ENCODE data around the gene SOD2. TPM values are rescaled to one million over a fixed set of nuclear protein-coding genes. Genes with fewer than 3 reads are reported as not detected.

Gene SOD2
- total RNA-seq, 1 experiment from 2014 or later: 69.5 TPM

- no peak overlapping the region for H2AFZ ChIP-seq (ENCODE audit: low read length)
- H3K36me3 ChIP-seq (ENCODE audit: low read depth, low read length): no peaks in the 10 kb centered on the region
- H3K4me3 ChIP-seq (ENCODE audit: low read length): no peak overlapping the region
- ChIA-PET POLR2A (ENCODE audit: unreplicated experiment) (no interaction called here), CTCF (no interaction called here)
- H3K9ac ChIP-seq (ENCODE audit: low read length): no peak overlapping the region
- H3K9me2 ChIP-seq (replicated peaks; ENCODE audit: low read length): no peaks in the 10 kb centered on the region
- no TSS peak for BruUV-seq (replicated peaks)
- H3K4me1 ChIP-seq (ENCODE audit: insufficient read depth, low read length): no peaks in the 10 kb centered on the region
- H3K27me3 ChIP-seq (ENCODE audit: low read length): no peaks in the 10 kb centered on the region
- no peak overlapping the region for H3K4me2 ChIP-seq (ENCODE audit: low read length)
- no peaks in the 10 kb centered on the region for H3K9me3 ChIP-seq (ENCODE audit: low read length)
- intact Hi-C loops (cut with micrococcal nuclease): loop anchor here (2.0 kb wide), 1 partner anchor 481 kb away; no protein-coding TSS in a partner anchor
- DNase-seq: no peak
- H3F3A ChIP-seq (ENCODE audit: low read length, unreplicated experiment): no peaks in the 10 kb centered on the region
- H4K20me1 ChIP-seq (ENCODE audit: low read length): no peaks in the 10 kb centered on the region
- H3K27ac ChIP-seq (ENCODE audit: low read length): no peak overlapping the region
- ATAC-seq: no peak
- H3K79me2 ChIP-seq (ENCODE audit: low read length): no peaks in the 10 kb centered on the region
- TF ChIP-seq EZH2phosphoT487 (IDR thresholded peaks at IDR 0.05; ENCODE audit: borderline replicate concordance, low read length): no peak
- TF ChIP-seq EZH2 (IDR thresholded peaks at IDR 0.05; ENCODE audit: low read length, unreplicated experiment): no peak
- no peak for TF ChIP-seq CTCF (conservative IDR thresholded peaks at IDR 0.05; ENCODE audit: low read depth, low read length)
Measured at GRCh38 chr6:159655409-159655988, 37.5 kb downstream of the SOD2 start.

GRCh38 chr6:159654483-159655098 is 38.5 kb downstream of the SOD2 start:
- no peaks in the 10 kb centered on the region for H3K9me3 ChIP-seq (ENCODE audit: low read length)
- H3K4me3 ChIP-seq (ENCODE audit: low read length): no peak overlapping the region
- BruUV-seq (replicated peaks): no TSS peak
- H3K36me3 ChIP-seq (ENCODE audit: low read depth, low read length): no peaks in the 10 kb centered on the region
- H3K79me2 ChIP-seq (ENCODE audit: low read length): no peaks in the 10 kb centered on the region
- H3K9me2 ChIP-seq (replicated peaks; ENCODE audit: low read length): no peaks in the 10 kb centered on the region
- intact Hi-C loops (cut with micrococcal nuclease): loop anchor here (2.0 kb wide), 1 partner anchor 480 kb away; no protein-coding TSS in a partner anchor
- no peak overlapping the region for H2AFZ ChIP-seq (ENCODE audit: low read length)
- no peaks in the 10 kb centered on the region for H3K27me3 ChIP-seq (ENCODE audit: low read length)
- H3K27ac ChIP-seq (ENCODE audit: low read length): no peak overlapping the region
- no peaks in the 10 kb centered on the region for H3F3A ChIP-seq (ENCODE audit: low read length, unreplicated experiment)
- no peaks in the 10 kb centered on the region for H4K20me1 ChIP-seq (ENCODE audit: low read length)
- POLR2A ChIA-PET (ENCODE audit: unreplicated experiment): interaction anchor here (0.6 kb wide), 1 partner anchor 800 kb away, joined by 3 read pairs; no protein-coding TSS in a partner anchor
- peak; percentile 24; the same call in 1 of the 2 replicates for ATAC-seq
- H3K4me2 ChIP-seq (ENCODE audit: low read length): no peak overlapping the region
- CTCF ChIA-PET: interaction anchor here (0.5 to 1.4 kb wide), 6 partner anchors 16 to 480 kb away, joined by 3 to 6 read pairs (median 4); no protein-coding TSS in a partner anchor
- no peak for TF ChIP-seq EZH2phosphoT487 (IDR thresholded peaks at IDR 0.05; ENCODE audit: borderline replicate concordance, low read length)
- TF ChIP-seq CTCF (conservative IDR thresholded peaks at IDR 0.05; ENCODE audit: low read depth, low read length): peak; percentile 64; the same call in 1 of the 2 replicates
- no peak overlapping the region for H3K9ac ChIP-seq (ENCODE audit: low read length)
- H3K4me1 ChIP-seq (ENCODE audit: insufficient read depth, low read length): no peaks in the 10 kb centered on the region
- DNase-seq: peak; percentile 76

GRCh38 chr6:159650314-159650713 is 42.7 kb downstream of the SOD2 start:
- no peaks in the 10 kb centered on the region for H3F3A ChIP-seq (ENCODE audit: low read length, unreplicated experiment)
- no peak overlapping the region for H3K9ac ChIP-seq (ENCODE audit: low read length)
- no peak overlapping the region for H2AFZ ChIP-seq (ENCODE audit: low read length)
- TF ChIP-seq EZH2 (IDR thresholded peaks at IDR 0.05; ENCODE audit: low read length, unreplicated experiment) (no peak), CTCF (conservative IDR thresholded peaks at IDR 0.05; ENCODE audit: low read depth, low read length) (no peak), EZH2phosphoT487 (IDR thresholded peaks at IDR 0.05; ENCODE audit: borderline replicate concordance, low read length) (no peak)
- no TSS peak for BruUV-seq (replicated peaks)
- H3K4me1 ChIP-seq (ENCODE audit: insufficient read depth, low read length): no peaks in the 10 kb centered on the region
- DNase-seq (no peak), ATAC-seq (no peak)
- no peak overlapping the region for H3K27ac ChIP-seq (ENCODE audit: low read length)
- H3K79me2 ChIP-seq (ENCODE audit: low read length): no peaks in the 10 kb centered on the region
- H3K27me3 ChIP-seq (ENCODE audit: low read length): no peaks in the 10 kb centered on the region
- H3K9me2 ChIP-seq (replicated peaks; ENCODE audit: low read length): no peaks in the 10 kb centered on the region
- ChIA-PET POLR2A (ENCODE audit: unreplicated experiment) (no interaction called here), CTCF (no interaction called here)
- intact Hi-C loops (cut with micrococcal nuclease): no loop called here
- no peaks in the 10 kb centered on the region for H3K36me3 ChIP-seq (ENCODE audit: low read depth, low read length)
- no peaks in the 10 kb centered on the region for H4K20me1 ChIP-seq (ENCODE audit: low read length)
- no peak overlapping the region for H3K4me2 ChIP-seq (ENCODE audit: low read length)
- H3K4me3 ChIP-seq (ENCODE audit: low read length): no peak overlapping the region
- no peaks in the 10 kb centered on the region for H3K9me3 ChIP-seq (ENCODE audit: low read length)

Measured in PC-3 (cell line).